HG03196 (cell line): Measurements from ENCODE around the gene SEC16A.

Experiments
- ATAC-seq: cut with Tn5 transposase; IDR thresholded peaks from one replicate; pipeline ENCODE4 v1.9.1; 2021; ENCODE audit not compliant: unreplicated experiment

SEC16A gene

GRCh38 chr9:136466155-136466541 lies 16.7 kb downstream of the SEC16A start:
- no peak for ATAC-seq

- no peak for ATAC-seq
These were observed 17.2 kb downstream of the SEC16A start for GRCh38 chr9:136465500-136466154.

GRCh38 chr9:136464241-136464640 lies 18.6 kb downstream of the SEC16A start:
- ATAC-seq: no peak

- no peak for ATAC-seq
These were observed 19.3 kb downstream of the SEC16A start for GRCh38 chr9:136463578-136463977.

- no peak for ATAC-seq
These were observed 20.2 kb downstream of the SEC16A start for GRCh38 chr9:136462664-136463063.

- ATAC-seq: no peak
These were observed 22.0 kb downstream of the SEC16A start for GRCh38 chr9:136460772-136461325.

GRCh38 chr9:136459425-136459824 lies 23.4 kb downstream of the SEC16A start:
- no peak for ATAC-seq

- ATAC-seq: no peak
These were observed 25.5 kb downstream of the SEC16A start for GRCh38 chr9:136457326-136457725.

- ATAC-seq: no peak
These were observed 26.6 kb downstream of the SEC16A start for GRCh38 chr9:136456258-136456657.

- no peak for ATAC-seq
These were observed 27.5 kb downstream of the SEC16A start for GRCh38 chr9:136455043-136456002.

- no peak for ATAC-seq
These were observed 28.6 kb downstream of the SEC16A start for GRCh38 chr9:136454026-136454796.

- ATAC-seq: no peak
These were observed 29.5 kb downstream of the SEC16A start for GRCh38 chr9:136453326-136453725.

- ATAC-seq: no peak
These were observed 31.5 kb downstream of the SEC16A start for GRCh38 chr9:136451221-136451877.

- ATAC-seq: no peak
These were observed 34.2 kb downstream of the SEC16A start for GRCh38 chr9:136448655-136449054.

GRCh38 chr9:136447173-136447778 lies 35.6 kb downstream of the SEC16A start:
- ATAC-seq: no peak

- no peak for ATAC-seq
These were observed 37.0 kb downstream of the SEC16A start for GRCh38 chr9:136445799-136446198.

GRCh38 chr9:136444102-136444501 lies 38.7 kb downstream of the SEC16A start:
- no peak for ATAC-seq

GRCh38 chr9:136443687-136444086 lies 39.2 kb downstream of the SEC16A start:
- no peak for ATAC-seq

GRCh38 chr9:136443087-136443486 lies 39.8 kb downstream of the SEC16A start:
- no peak for ATAC-seq

GRCh38 chr9:136442265-136442664 lies 40.6 kb downstream of the SEC16A start:
- ATAC-seq: no peak
